Measurements from ENCODE around the gene LRPAP1. TPM values are rescaled to one million over a fixed set of nuclear protein-coding genes. Genes with fewer than 3 reads are reported as not detected.

LRPAP1 gene
- total and polyA plus RNA-seq, 2 experiments from 2014 or later = 231 to 296 TPM

DNA sequence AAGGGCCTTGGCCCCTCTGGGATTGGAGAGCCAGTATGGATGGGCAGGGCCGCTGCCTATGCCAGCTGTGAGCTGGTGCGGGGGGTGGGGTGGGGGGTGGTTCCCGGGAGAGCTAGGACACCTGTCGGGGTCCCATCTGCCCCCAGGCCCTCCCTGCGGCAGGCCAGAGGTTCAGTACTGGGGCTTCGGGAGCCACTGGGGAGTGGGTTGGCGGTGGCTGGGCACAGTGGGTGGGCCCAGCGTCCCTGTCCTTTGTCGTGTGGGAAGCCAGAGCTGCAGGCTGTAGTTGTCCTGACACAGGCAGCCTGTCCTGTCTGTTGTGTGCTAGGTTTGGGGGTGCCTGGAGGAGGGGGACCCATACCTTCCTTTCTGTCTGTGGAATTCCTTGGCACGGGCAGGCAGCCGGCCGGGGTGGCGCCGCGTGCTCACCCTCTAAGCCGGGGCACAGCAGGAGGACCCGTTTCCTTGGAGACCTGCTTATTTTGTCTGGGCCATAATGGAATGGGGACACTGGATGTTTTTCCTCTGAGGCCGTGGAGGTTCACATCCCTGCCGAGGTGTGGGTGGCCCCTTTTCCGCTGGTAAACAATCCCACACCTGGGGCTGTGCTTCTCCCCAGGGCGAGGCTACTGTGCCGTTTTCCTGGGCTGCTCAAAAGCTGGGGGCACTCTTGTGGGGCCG, 54.3 kb downstream of the LRPAP1 start:
- H3K27ac ChIP-seq = no peak overlapping the region
- DNase-seq (ENCODE audit: low read depth in 1 of 2, low spot score in 1 of 2) = no peak
- H3K4me1 ChIP-seq (ENCODE audit: low read depth) = peaks cover 16% of the 10 kb centered on the region
- H3K4me3 ChIP-seq = no peak overlapping the region
- H3K9me3 ChIP-seq (ENCODE audit: low read depth) = no peaks in the 10 kb centered on the region
- TF ChIP-seq CTCF (IDR thresholded peaks at IDR 0.05; ENCODE audit: low read depth, low read length) = no peak
- no peaks in the 10 kb centered on the region for H3K36me3 ChIP-seq
- no peaks in the 10 kb centered on the region for H3K27me3 ChIP-seq

GRCh38 chr4:3476936-3477749, 55.1 kb downstream of the LRPAP1 start:
- Histone ChIP-seq H3K4me1 (ENCODE audit: low read depth) (peaks cover 16% of the 10 kb centered on the region), H3K27me3 (no peaks in the 10 kb centered on the region), H3K27ac (no peak overlapping the region), H3K4me3 (no peak overlapping the region), H3K9me3 (ENCODE audit: low read depth) (no peaks in the 10 kb centered on the region), H3K36me3 (no peaks in the 10 kb centered on the region)
- no peak for TF ChIP-seq CTCF (IDR thresholded peaks at IDR 0.05; ENCODE audit: low read depth, low read length)
- no peak for DNase-seq (ENCODE audit: low read depth in 1 of 2, low spot score in 1 of 2)

DNA sequence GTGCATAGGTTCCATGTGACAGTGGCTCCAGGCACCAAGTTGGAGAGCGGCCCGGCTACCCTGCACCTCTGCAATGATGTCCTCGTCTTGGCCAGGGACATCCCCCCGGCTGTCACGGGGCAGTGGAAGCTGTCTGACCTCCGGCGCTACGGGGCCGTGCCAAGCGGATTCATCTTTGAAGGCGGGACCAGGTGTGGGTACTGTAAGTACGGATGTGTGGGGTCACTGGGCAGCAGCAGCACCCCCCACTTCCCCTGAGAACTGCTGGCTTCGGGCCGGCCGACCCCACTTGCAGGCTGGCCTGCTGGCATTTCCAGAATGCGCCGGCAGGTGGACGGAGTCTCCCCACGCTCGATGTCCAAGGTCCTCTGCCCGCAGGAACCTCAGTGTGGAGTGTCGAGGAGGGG, 55.9 kb downstream of the LRPAP1 start:
- Histone ChIP-seq H3K36me3 (no peaks in the 10 kb centered on the region), H3K4me3 (no peak overlapping the region), H3K27ac (no peak overlapping the region), H3K27me3 (no peaks in the 10 kb centered on the region), H3K9me3 (ENCODE audit: low read depth) (no peaks in the 10 kb centered on the region), H3K4me1 (ENCODE audit: low read depth) (peaks cover 11% of the 10 kb centered on the region)
- no peak for TF ChIP-seq CTCF (IDR thresholded peaks at IDR 0.05; ENCODE audit: low read depth, low read length)
- DNase-seq (ENCODE audit: low read depth in 1 of 2, low spot score in 1 of 2) = no peak

- no peak overlapping the region for H3K4me3 ChIP-seq
- H3K27ac ChIP-seq = no peak overlapping the region
- no peak for TF ChIP-seq CTCF (IDR thresholded peaks at IDR 0.05; ENCODE audit: low read depth, low read length)
- DNase-seq (ENCODE audit: low read depth in 1 of 2, low spot score in 1 of 2) = no peak
- peaks cover 5% of the 10 kb centered on the region for H3K4me1 ChIP-seq (ENCODE audit: low read depth)
- H3K27me3 ChIP-seq = no peaks in the 10 kb centered on the region
- no peaks in the 10 kb centered on the region for H3K36me3 ChIP-seq
- H3K9me3 ChIP-seq (ENCODE audit: low read depth) = no peaks in the 10 kb centered on the region
These were observed 56.4 kb downstream of the LRPAP1 start for GRCh38 chr4:3475713-3476260.

DNA sequence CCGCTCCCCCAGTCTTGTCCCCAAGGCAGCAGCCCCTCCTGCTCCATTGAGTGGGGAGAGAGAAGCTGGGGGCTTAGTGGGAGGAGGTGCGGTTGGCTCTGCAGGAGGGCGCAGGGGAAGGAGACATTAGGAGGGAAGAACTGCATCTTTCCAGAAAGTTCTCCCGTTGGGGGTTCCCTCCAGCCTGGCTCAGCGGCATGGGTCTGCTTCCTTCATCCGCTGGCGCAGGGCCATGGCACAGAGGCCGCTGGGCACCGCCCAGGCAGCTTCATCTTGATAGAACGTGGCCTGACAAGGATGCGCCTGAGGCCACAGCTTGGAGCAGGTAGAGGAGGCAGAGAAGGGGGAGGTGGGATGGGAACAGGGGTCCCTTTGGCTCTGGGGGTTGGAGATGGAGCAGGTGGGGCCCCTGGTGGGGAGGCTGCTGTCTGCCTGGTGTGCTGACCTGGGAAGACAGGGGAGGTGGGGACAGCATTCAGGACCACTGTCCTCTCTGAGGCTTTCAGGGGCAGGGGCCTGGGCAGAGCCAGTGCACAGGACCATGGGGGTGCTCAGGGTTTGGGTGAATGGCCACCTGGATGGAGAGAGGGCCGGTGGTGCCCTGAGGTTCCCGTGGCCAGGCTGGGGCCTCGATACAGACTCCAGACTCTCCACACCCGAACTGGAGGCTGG, 57.0 kb downstream of the LRPAP1 start:
- Histone ChIP-seq H3K9me3 (ENCODE audit: low read depth) (no peaks in the 10 kb centered on the region), H3K27me3 (no peaks in the 10 kb centered on the region), H3K4me3 (no peak overlapping the region), H3K27ac (no peak overlapping the region), H3K36me3 (no peaks in the 10 kb centered on the region), H3K4me1 (ENCODE audit: low read depth) (no peaks in the 10 kb centered on the region)
- no peak for TF ChIP-seq CTCF (IDR thresholded peaks at IDR 0.05; ENCODE audit: low read depth, low read length)
- no peak for DNase-seq (ENCODE audit: low read depth in 1 of 2, low spot score in 1 of 2)
